ENCODE measurements around the gene FAM20A.

- no peak for TF ChIP-seq CTCF (IDR thresholded peaks at IDR 0.05)
- TF ChIP-seq POLR2AphosphoS5 (IDR thresholded peaks at IDR 0.05): no peak
- no peak for TF ChIP-seq POLR2A (IDR thresholded peaks at IDR 0.05)
These were observed 9.4 kb upstream of the FAM20A start for GRCh38 chr17:68610554-68610953.
